OCI-LY1 (cell line): ENCODE data around the gene MDN1.

Experiments
- H2AFZ ChIP-seq: fragments of 200-600 bp; sonication (generic), shearing (Covaris generic); 2 replicates; pipeline ENCODE4 v1.6.0; 2014; ENCODE audit warnings: antibody characterized with exemption, mild to moderate bottlenecking, low read length
- H3F3A ChIP-seq: fragments of 200-600 bp; sonication (generic), shearing (Covaris generic); 2 replicates; pipeline ENCODE4 v1.6.0; 2014; ENCODE audit warnings: mild to moderate bottlenecking, antibody characterized with exemption, low read length, moderate library complexity; ENCODE audit not compliant: insufficient read depth
- H3K27ac ChIP-seq: fragments of 200-600 bp; sonication (generic); 2 replicates; pipeline ENCODE4 v1.5.1; 2014; ENCODE audit warnings: low read length, mixed run types, mild to moderate bottlenecking, low read depth; ENCODE audit not compliant: poor library complexity, severe bottlenecking
- H3K27me3 ChIP-seq: fragments of 200-600 bp; sonication (generic); 2 replicates; pipeline ENCODE4 v1.6.0; 2014; ENCODE audit warnings: antibody characterized with exemption, mild to moderate bottlenecking, low read length, moderate library complexity; ENCODE audit not compliant: insufficient read depth
- H3K36me3 ChIP-seq: fragments of 200-600 bp; sonication (generic); 2 replicates; pipeline ENCODE4 v1.6.1; 2014; ENCODE audit warnings: mild to moderate bottlenecking, antibody characterized with exemption, low read length, moderate library complexity, mixed read lengths; ENCODE audit not compliant: insufficient read depth
- H3K4me1 ChIP-seq: fragments of 200-600 bp; sonication (generic); 2 replicates; pipeline ENCODE4 v1.5.1; 2014; ENCODE audit warnings: mild to moderate bottlenecking, low read length, moderate library complexity; ENCODE audit not compliant: insufficient read depth, severe bottlenecking
- H3K4me2 ChIP-seq: fragments of 200-600 bp; sonication (generic), shearing (Covaris generic); 2 replicates; pipeline ENCODE4 v1.6.1; 2014; ENCODE audit warnings: low read length
- H3K4me3 ChIP-seq: fragments of 200-600 bp; sonication (generic); 2 replicates; pipeline ENCODE4 v1.5.1; 2014; ENCODE audit warnings: low read length, low read depth, mild to moderate bottlenecking, mixed read lengths; ENCODE audit not compliant: poor library complexity, severe bottlenecking
- H3K79me2 ChIP-seq: fragments of 200-600 bp; shearing (Covaris generic); 2 replicates; pipeline ENCODE4 v1.6.1; 2016; ENCODE audit warnings: mixed run types, low read length, mixed read lengths; ENCODE audit not compliant: insufficient read depth
- H3K9ac ChIP-seq: fragments of 200-600 bp; sonication (generic), shearing (Covaris generic); 2 replicates; pipeline ENCODE4 v1.6.1; 2014; ENCODE audit warnings: mild to moderate bottlenecking, low read length, mixed read lengths
- H3K9me2 ChIP-seq: fragments of 200-600 bp; sonication (generic), shearing (Covaris generic); 2 replicates; pipeline ENCODE4 v1.6.1; 2014; ENCODE audit warnings: low read depth, mild to moderate bottlenecking, low read length, mixed read lengths
- H3K9me3 ChIP-seq: fragments of 200-600 bp; shearing (Covaris generic); 2 replicates; pipeline ENCODE4 v1.6.1; 2014; ENCODE audit warnings: low read length, mixed read lengths
- H4K20me1 ChIP-seq: fragments of 200-600 bp; sonication (generic), shearing (Covaris generic); 2 replicates; pipeline ENCODE4 v1.6.0; 2016; ENCODE audit warnings: mild to moderate bottlenecking, low read length; ENCODE audit not compliant: insufficient read depth
- EZH2 ChIP-seq: fragments of 200-600 bp; sonication (generic), shearing (Covaris generic); IDR thresholded peaks from 2 replicates; pipeline ENCODE4 v1.8.0; 2017; ENCODE audit warnings: borderline replicate concordance, mixed run types, mild to moderate bottlenecking, antibody characterized with exemption, low read length, moderate library complexity, mixed read lengths
- TF ChIP-seq, protein P1 (sequence below): fragments of 200-600 bp; sonication (generic), shearing (Covaris generic); IDR thresholded peaks from 2 replicates; pipeline ENCODE4 v1.5.1; 2017; ENCODE audit warnings: mild to moderate bottlenecking, antibody characterized with exemption, low read length, moderate library complexity, mixed read lengths

MDN1 gene

DNA sequence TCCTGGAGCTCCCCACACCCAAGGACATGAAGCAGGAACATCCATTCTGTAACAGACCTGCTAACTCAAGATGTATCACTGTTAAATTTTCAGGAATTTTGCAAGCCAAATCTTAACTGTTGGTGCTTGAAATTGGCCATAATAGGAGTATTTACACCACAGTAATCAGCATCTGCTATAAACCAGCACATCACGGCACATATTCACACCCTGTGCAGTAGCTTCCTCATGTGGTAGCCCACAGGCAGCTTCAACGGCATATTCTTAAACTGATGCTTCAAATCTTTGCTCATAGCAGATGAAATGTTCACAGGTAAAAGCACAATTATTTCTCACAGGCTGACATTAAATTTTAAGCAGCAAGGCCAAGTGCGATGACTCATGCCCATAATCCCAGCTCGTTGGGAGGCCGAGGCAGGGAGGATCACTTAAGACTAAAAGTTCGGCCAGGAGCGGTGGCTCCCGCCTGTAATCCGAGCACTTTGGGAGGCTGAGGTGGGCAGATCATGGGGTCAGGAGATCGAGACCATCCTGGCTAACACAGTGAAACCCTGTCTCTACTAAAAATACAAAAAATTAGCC, 137.5 kb downstream of the MDN1 start:
- Histone ChIP-seq H3K9me3 (no peaks in the 10 kb centered on the region), H4K20me1 (no peaks in the 10 kb centered on the region), H3K4me2 (no peak overlapping the region), H3K27me3 (no peaks in the 10 kb centered on the region), H3F3A (no peaks in the 10 kb centered on the region), H3K36me3 (peaks cover 93% of the 10 kb centered on the region), H2AFZ (no peak overlapping the region), H3K9ac (no peak overlapping the region), H3K27ac (no peak overlapping the region), H3K4me1 (no peaks in the 10 kb centered on the region), H3K9me2 (no peaks in the 10 kb centered on the region), H3K4me3 (no peak overlapping the region), H3K79me2 (no peaks in the 10 kb centered on the region)
- TF ChIP-seq, protein P1, sequence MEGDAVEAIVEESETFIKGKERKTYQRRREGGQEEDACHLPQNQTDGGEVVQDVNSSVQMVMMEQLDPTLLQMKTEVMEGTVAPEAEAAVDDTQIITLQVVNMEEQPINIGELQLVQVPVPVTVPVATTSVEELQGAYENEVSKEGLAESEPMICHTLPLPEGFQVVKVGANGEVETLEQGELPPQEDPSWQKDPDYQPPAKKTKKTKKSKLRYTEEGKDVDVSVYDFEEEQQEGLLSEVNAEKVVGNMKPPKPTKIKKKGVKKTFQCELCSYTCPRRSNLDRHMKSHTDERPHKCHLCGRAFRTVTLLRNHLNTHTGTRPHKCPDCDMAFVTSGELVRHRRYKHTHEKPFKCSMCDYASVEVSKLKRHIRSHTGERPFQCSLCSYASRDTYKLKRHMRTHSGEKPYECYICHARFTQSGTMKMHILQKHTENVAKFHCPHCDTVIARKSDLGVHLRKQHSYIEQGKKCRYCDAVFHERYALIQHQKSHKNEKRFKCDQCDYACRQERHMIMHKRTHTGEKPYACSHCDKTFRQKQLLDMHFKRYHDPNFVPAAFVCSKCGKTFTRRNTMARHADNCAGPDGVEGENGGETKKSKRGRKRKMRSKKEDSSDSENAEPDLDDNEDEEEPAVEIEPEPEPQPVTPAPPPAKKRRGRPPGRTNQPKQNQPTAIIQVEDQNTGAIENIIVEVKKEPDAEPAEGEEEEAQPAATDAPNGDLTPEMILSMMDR: no peak
- TF ChIP-seq EZH2: no peak

DNA sequence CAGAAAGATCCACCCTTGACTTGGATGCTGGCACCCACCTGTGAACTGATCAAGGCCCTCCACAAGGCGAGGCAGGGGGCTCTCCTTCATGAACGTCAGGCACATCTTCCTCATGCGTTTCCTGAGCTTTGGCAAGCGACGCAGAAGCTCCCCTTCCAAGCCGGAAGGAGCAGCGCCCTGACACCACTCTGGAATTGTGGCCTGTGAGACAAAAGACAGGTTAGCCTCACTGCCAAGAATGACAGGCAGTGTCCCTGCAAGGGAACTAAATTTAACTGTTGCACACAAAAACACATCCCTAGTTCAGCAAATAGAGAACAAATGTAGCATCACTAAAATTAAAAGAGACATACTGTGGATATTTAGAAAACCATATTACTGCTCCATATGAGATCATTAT, 139.0 kb downstream of the MDN1 start:
- H3K4me2 ChIP-seq: no peak overlapping the region
- no peaks in the 10 kb centered on the region for H4K20me1 ChIP-seq
- H3K4me3 ChIP-seq: no peak overlapping the region
- TF ChIP-seq, protein P1: no peak
- no peak for TF ChIP-seq EZH2
- no peaks in the 10 kb centered on the region for H3K9me2 ChIP-seq
- no peaks in the 10 kb centered on the region for H3F3A ChIP-seq
- no peaks in the 10 kb centered on the region for H3K9me3 ChIP-seq
- no peak overlapping the region for H3K27ac ChIP-seq
- no peaks in the 10 kb centered on the region for H3K79me2 ChIP-seq
- H3K4me1 ChIP-seq: no peaks in the 10 kb centered on the region
- no peak overlapping the region for H2AFZ ChIP-seq
- no peak overlapping the region for H3K9ac ChIP-seq
- peaks cover 95% of the 10 kb centered on the region for H3K36me3 ChIP-seq
- no peaks in the 10 kb centered on the region for H3K27me3 ChIP-seq

DNA sequence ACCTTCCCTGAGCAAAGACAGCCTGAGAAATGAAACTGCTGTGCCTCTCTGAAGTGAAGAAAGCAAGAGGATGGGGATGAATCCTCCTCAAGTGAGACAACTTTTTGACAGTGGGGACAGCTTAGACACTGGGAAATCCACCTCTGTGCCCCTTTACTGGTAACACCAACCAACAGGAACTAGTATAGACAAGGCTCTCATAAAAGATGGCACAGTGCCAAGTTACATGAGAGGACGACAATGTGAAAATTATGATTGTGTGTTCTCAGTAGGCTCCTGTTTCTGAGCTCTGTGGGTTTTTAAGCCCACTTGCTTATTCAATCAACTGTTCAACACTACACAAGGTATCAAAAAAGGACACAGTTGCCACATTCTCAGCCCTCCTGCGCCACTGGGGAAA, 139.4 kb downstream of the MDN1 start:
- H3K27ac ChIP-seq: no peak overlapping the region
- H3K9me3 ChIP-seq: no peaks in the 10 kb centered on the region
- H3K9ac ChIP-seq: no peak overlapping the region
- H4K20me1 ChIP-seq: no peaks in the 10 kb centered on the region
- no peak overlapping the region for H3K4me3 ChIP-seq
- no peaks in the 10 kb centered on the region for H3K27me3 ChIP-seq
- H3K36me3 ChIP-seq: peaks cover 95% of the 10 kb centered on the region
- no peak overlapping the region for H2AFZ ChIP-seq
- H3K4me1 ChIP-seq: no peaks in the 10 kb centered on the region
- no peaks in the 10 kb centered on the region for H3K9me2 ChIP-seq
- no peak for TF ChIP-seq EZH2
- TF ChIP-seq, protein P1: no peak
- H3F3A ChIP-seq: no peaks in the 10 kb centered on the region
- H3K4me2 ChIP-seq: no peak overlapping the region
- H3K79me2 ChIP-seq: no peaks in the 10 kb centered on the region
